K562 (cell line): Measurements from ENCODE around the gene C16orf96. TPM values are rescaled to one million over a fixed set of nuclear protein-coding genes. Genes with fewer than 3 reads are reported as not detected.

ENCODE experiments used
- SMAD4 ChIP-seq: fragments of 250-450 bp; sonication (Bioruptor Pico); conservative IDR thresholded peaks from 2 replicates; pipeline ENCODE4 v1.8.0; 2021; ENCODE audit warnings: inconsistent platforms, mild to moderate bottlenecking, moderate library complexity
- TRIM24 ChIP-seq, 2 experiments: fragments of 450-650 bp; IDR thresholded peaks; 2 replicates each; pipeline ENCODE4 v1.6.1; 2016
- ZNF780A ChIP-seq: fragments of 250-450 bp; sonication (Bioruptor Pico); IDR thresholded peaks from 2 replicates; pipeline ENCODE4 v1.5.0; 2021; ENCODE audit warnings: mild to moderate bottlenecking
- polyA plus RNA-seq, 8 experiments: library from polyadenylated mRNA; depleted of rRNA in 4 of 8; stranded (reverse) in 5 of 8; unstranded in 3 of 8; fragments of >200 nt; fragmentation: Nextera tagmentation in 2 of 8; fragmentation: Illumina TruSeq in 1 of 8; extraction: Ambion mirVana in 2 of 8; extraction: Trizol in 1 of 8; gene quantifications; 2 replicates each; pipeline versions ENCODE4 v1.2.1 to v1.2.3, GENCODE V29; 2011 to 2014; ENCODE audit warnings: inconsistent platforms in 1 of 8, missing spikeins in 1 of 8
- total RNA-seq, 7 experiments: library from RNA; depleted of rRNA in 6 of 7; stranded (reverse); fragments of >200 nt in 6 of 7; fragmentation: Illumina TruSeq in 2 of 7; extraction: Trizol in 2 of 7; gene quantifications; 2 replicates each; pipeline versions ENCODE4 v1.2.1 to v1.2.3, GENCODE V29; 2011 to 2021; ENCODE audit warnings: low replicate concordance in 1 of 7
- TF ChIP-seq, protein P1 (sequence below): fragments of 450-650 bp; formaldehyde crosslinking; conservative IDR thresholded peaks from 2 replicates; pipeline ENCODE4 v1.4.0; 2022; ENCODE audit warnings: mild to moderate bottlenecking, missing genetic modification characterization
- TF ChIP-seq, protein P2 (sequence below): fragments of 250-450 bp; sonication (Bioruptor Pico); IDR thresholded peaks from 2 replicates; pipeline ENCODE4 v1.8.0; 2021; ENCODE audit warnings: mild to moderate bottlenecking, moderate library complexity

C16orf96 gene
- total and polyA plus RNA-seq, 9 of the 15 experiments (the other 6 are each of a cell fraction or from before 2014, with no cell fraction given), result not detected

DNA sequence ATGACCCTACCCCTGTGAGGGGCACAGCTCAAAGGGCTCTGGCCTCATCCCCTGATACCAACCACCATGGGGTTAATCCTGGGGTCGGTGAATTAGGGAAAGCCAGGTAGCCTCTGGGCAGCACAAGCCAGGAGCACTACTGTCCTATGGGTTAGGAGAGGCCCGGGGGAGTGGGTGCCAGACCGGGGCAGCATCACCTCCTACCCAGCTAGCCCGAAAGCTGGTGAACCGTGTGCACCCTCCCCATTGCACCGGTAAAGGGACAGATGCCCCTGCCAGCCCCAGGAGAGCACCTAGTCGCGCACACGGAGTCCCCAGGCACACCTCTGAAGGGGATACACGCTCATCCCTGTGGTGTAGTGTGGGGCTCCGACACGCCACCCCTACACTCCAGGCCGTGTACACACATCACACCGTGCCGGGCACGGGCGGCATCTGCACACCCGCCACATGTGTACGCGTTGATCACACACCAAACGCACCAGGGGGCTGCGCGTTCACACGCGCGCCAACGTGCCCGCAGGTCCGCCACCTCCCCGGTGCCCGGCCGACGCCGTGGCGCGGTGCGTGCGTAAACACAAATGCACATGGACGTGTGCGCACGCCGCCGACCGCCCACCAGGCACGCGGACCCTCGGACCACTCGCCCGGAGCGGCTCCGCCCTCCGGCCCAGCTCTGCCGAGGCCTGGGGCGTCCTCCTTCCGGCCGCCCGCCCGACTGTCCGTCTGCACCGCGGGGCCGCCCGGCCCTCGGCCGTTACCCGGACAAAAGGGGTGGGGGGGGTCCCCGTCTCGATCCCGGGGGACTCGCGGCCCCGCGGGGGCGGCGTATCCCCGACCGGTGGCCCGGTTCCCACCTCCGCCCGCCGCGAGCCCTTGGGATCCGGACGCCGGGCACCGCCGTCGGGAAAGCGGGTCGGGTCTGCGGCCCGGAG lies 57.8 kb downstream of the C16orf96 start (continued):
- TF ChIP-seq, protein P1, sequence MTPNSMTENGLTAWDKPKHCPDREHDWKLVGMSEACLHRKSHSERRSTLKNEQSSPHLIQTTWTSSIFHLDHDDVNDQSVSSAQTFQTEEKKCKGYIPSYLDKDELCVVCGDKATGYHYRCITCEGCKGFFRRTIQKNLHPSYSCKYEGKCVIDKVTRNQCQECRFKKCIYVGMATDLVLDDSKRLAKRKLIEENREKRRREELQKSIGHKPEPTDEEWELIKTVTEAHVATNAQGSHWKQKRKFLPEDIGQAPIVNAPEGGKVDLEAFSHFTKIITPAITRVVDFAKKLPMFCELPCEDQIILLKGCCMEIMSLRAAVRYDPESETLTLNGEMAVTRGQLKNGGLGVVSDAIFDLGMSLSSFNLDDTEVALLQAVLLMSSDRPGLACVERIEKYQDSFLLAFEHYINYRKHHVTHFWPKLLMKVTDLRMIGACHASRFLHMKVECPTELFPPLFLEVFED, result no peak
- TF ChIP-seq SMAD4 (CRISPR knock-in tag) (no peak), TRIM24 (IDR thresholded peaks at IDR 0.05) (no peak), ZNF780A (CRISPR knock-in tag) (no peak)
- TF ChIP-seq, protein P2, sequence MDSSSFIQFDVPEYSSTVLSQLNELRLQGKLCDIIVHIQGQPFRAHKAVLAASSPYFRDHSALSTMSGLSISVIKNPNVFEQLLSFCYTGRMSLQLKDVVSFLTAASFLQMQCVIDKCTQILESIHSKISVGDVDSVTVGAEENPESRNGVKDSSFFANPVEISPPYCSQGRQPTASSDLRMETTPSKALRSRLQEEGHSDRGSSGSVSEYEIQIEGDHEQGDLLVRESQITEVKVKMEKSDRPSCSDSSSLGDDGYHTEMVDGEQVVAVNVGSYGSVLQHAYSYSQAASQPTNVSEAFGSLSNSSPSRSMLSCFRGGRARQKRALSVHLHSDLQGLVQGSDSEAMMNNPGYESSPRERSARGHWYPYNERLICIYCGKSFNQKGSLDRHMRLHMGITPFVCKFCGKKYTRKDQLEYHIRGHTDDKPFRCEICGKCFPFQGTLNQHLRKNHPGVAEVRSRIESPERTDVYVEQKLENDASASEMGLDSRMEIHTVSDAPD (CRISPR knock-in tag), result no peak
